DMS79 treated with DMSO at 0.1 percent for 48 hours (cell line): ENCODE results near the gene FAM83D.
A peak's percentile ranks its signal among the peaks of the same experiment; 100 is the strongest.
"Not testable (repeated sequence)": the region's sequence is repeated elsewhere in the genome, so short reads cannot be mapped to it uniquely, and the experiment has no call there.

Experiments
- DNase-seq: peaks from one replicate; lab custom pipeline; 2025; lab: John Stamatoyannopoulos, UW

The FAM83D gene

GRCh38 chr20:38968090-38968489 lies 41.9 kb downstream of the FAM83D start:
- DNase-seq = no peak

GRCh38 chr20:38969708-38970107 lies 43.5 kb downstream of the FAM83D start:
- DNase-seq = no peak

GRCh38 chr20:38970302-38970701 lies 44.1 kb downstream of the FAM83D start:
- no peak for DNase-seq

GRCh38 chr20:38973107-38973506 lies 46.9 kb downstream of the FAM83D start:
- no peak for DNase-seq

GRCh38 chr20:38973645-38974044 lies 47.4 kb downstream of the FAM83D start:
- DNase-seq = no peak

GRCh38 chr20:38975539-38976120 lies 49.4 kb downstream of the FAM83D start:
- DNase-seq = no peak

GRCh38 chr20:38979434-38979833 lies 53.2 kb downstream of the FAM83D start:
- no peak for DNase-seq

GRCh38 chr20:38979842-38980241 lies 53.6 kb downstream of the FAM83D start:
- peak; percentile 2 for DNase-seq

- DNase-seq = no peak
Measured at GRCh38 chr20:38982291-38982690, 56.1 kb downstream of the FAM83D start.

GRCh38 chr20:38985060-38985459 lies 58.8 kb downstream of the FAM83D start:
- no peak for DNase-seq

GRCh38 chr20:38985603-38986170 lies 59.5 kb downstream of the FAM83D start:
- DNase-seq = peak; percentile 48

GRCh38 chr20:38986663-38987062 lies 60.4 kb downstream of the FAM83D start:
- no peak for DNase-seq

- no peak for DNase-seq
Measured at GRCh38 chr20:38987777-38988176, 61.6 kb downstream of the FAM83D start.

GRCh38 chr20:38990728-38991127 lies 64.5 kb downstream of the FAM83D start:
- DNase-seq = no peak

GRCh38 chr20:38991814-38992704 lies 65.8 kb downstream of the FAM83D start:
- no peak for DNase-seq

GRCh38 chr20:38995536-38996044 lies 69.4 kb downstream of the FAM83D start:
- DNase-seq = no peak

GRCh38 chr20:38996866-38997265 lies 70.6 kb downstream of the FAM83D start:
- not testable (repeated sequence) for DNase-seq

- DNase-seq = no peak
Measured at GRCh38 chr20:38997622-38998021, 71.4 kb downstream of the FAM83D start.

GRCh38 chr20:38999217-38999616 lies 73.0 kb downstream of the FAM83D start:
- no peak for DNase-seq

- no peak for DNase-seq
Measured at GRCh38 chr20:38999965-39000910, 74.0 kb downstream of the FAM83D start.
